KMS-11 (cell line): Measurements from ENCODE around the gene CFHR4.
"Not testable (repeated sequence)": the region's sequence is repeated elsewhere in the genome, so short reads cannot be mapped to it uniquely, and the experiment has no call there.

ENCODE experiments used
- H2AFZ ChIP-seq: fragments of 200-600 bp; sonication (generic); 2 replicates; pipeline ENCODE4 v1.6.1; 2016; ENCODE audit warnings: antibody characterized with exemption, mixed run types, low read depth
- H3K27ac ChIP-seq: fragments of 200-600 bp; sonication (generic); 2 replicates; pipeline ENCODE4 v1.6.1; 2016; ENCODE audit warnings: mild to moderate bottlenecking, mixed run types
- H3K27me3 ChIP-seq: fragments of 200-600 bp; sonication (generic); 2 replicates; pipeline ENCODE4 v1.6.1; 2017; ENCODE audit warnings: mild to moderate bottlenecking, low read depth, mixed run types, moderate library complexity; ENCODE audit not compliant: insufficient read depth
- H3K36me3 ChIP-seq: fragments of 200-600 bp; sonication (generic); 2 replicates; pipeline ENCODE4 v1.6.1; 2017; ENCODE audit warnings: mild to moderate bottlenecking, mixed run types; ENCODE audit not compliant: insufficient read depth
- H3K4me1 ChIP-seq: fragments of 200-600 bp; sonication (generic); 2 replicates; pipeline ENCODE4 v1.6.1; 2016; ENCODE audit warnings: mild to moderate bottlenecking, low read depth, mixed run types; ENCODE audit not compliant: poor library complexity, severe bottlenecking
- H3K4me2 ChIP-seq: fragments of 200-600 bp; sonication (generic); 2 replicates; pipeline ENCODE4 v1.7.0; 2016; ENCODE audit warnings: mild to moderate bottlenecking, mixed run types
- H3K4me3 ChIP-seq: fragments of 200-600 bp; sonication (generic); IDR thresholded peaks from 2 replicates; pipeline ENCODE4 v1.6.1; 2017; ENCODE audit warnings: low read depth, low read length, mixed read lengths; ENCODE audit not compliant: insufficient read depth
- H3K79me2 ChIP-seq: fragments of 200-600 bp; sonication (generic); 2 replicates; pipeline ENCODE4 v1.6.1; 2016; ENCODE audit warnings: low read depth, mixed run types; ENCODE audit not compliant: insufficient read depth
- H3K9ac ChIP-seq: fragments of 200-600 bp; sonication (generic); 2 replicates; pipeline ENCODE4 v1.6.1; 2016; ENCODE audit warnings: mild to moderate bottlenecking, mixed run types
- H4K20me1 ChIP-seq: fragments of 200-600 bp; sonication (generic); 2 replicates; pipeline ENCODE4 v1.6.1; 2016; ENCODE audit warnings: mild to moderate bottlenecking, mixed run types; ENCODE audit not compliant: insufficient read depth
- CTCF ChIP-seq: fragments of 200-600 bp; sonication (generic); conservative IDR thresholded peaks from 2 replicates; pipeline ENCODE4 v1.6.1; 2017; ENCODE audit warnings: low read depth, mild to moderate bottlenecking, antibody characterized with exemption, low read length, moderate library complexity, mixed read lengths

CFHR4 gene

DNA sequence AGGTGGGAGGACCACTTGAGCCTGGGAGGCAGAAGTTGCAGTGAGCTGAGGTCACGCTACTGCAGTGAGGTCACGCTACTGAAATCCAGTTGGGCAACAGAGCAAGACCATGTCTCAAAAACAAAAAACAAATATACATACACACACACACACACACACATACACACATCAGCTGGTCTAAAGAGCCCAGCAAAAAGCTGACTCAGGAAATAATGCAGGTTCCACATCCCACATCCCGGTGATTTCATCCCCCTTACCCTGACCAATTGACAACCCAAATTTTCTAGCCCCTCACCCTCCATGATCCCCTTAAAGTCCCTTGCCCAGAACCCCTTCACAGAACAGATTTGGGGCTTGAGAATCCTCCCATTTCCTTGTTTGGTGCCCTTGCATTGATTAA lies 11.9 kb upstream of the CFHR4 start:
- Histone ChIP-seq H3K4me2 (no peak overlapping the region), H4K20me1 (no peaks in the 10 kb centered on the region), H3K79me2 (no peaks in the 10 kb centered on the region), H3K4me3 (no peak overlapping the region), H3K9ac (no peak overlapping the region), H2AFZ (no peak overlapping the region), H3K36me3 (no peaks in the 10 kb centered on the region), H3K4me1 (no peaks in the 10 kb centered on the region), H3K27me3 (no peaks in the 10 kb centered on the region), H3K27ac (no peak overlapping the region)
- TF ChIP-seq CTCF: no peak

- no peak overlapping the region for H2AFZ ChIP-seq
- H4K20me1 ChIP-seq: no peaks in the 10 kb centered on the region
- no peaks in the 10 kb centered on the region for H3K79me2 ChIP-seq
- no peaks in the 10 kb centered on the region for H3K36me3 ChIP-seq
- H3K4me3 ChIP-seq: no peak overlapping the region
- H3K4me2 ChIP-seq: no peak overlapping the region
- H3K27ac ChIP-seq: no peak overlapping the region
- TF ChIP-seq CTCF: no peak
- H3K4me1 ChIP-seq: no peaks in the 10 kb centered on the region
- no peak overlapping the region for H3K9ac ChIP-seq
- no peaks in the 10 kb centered on the region for H3K27me3 ChIP-seq
Observed at GRCh38 chr1:196877964-196878363, 9.9 kb upstream of the CFHR4 start.

- H4K20me1 ChIP-seq, H3K27me3 ChIP-seq, H3K4me3 ChIP-seq, H3K36me3 ChIP-seq, H3K79me2 ChIP-seq, H3K4me2 ChIP-seq, H2AFZ ChIP-seq, H3K27ac ChIP-seq, H3K9ac ChIP-seq: not testable (repeated sequence)
- peaks cover 21% of the 10 kb centered on the region for H3K4me1 ChIP-seq
Observed at GRCh38 chr1:196886560-196886959, 1.3 kb upstream of the CFHR4 start.

- no peaks in the 10 kb centered on the region for H4K20me1 ChIP-seq
- no peak overlapping the region for H2AFZ ChIP-seq
- H3K4me2 ChIP-seq: no peak overlapping the region
- H3K79me2 ChIP-seq: no peaks in the 10 kb centered on the region
- no peak overlapping the region for H3K27ac ChIP-seq
- no peak overlapping the region for H3K4me3 ChIP-seq
- no peaks in the 10 kb centered on the region for H3K36me3 ChIP-seq
- no peaks in the 10 kb centered on the region for H3K27me3 ChIP-seq
- H3K4me1 ChIP-seq: peaks cover 21% of the 10 kb centered on the region
- no peak for TF ChIP-seq CTCF
- H3K9ac ChIP-seq: no peak overlapping the region
Observed at GRCh38 chr1:196890668-196891067, 2.8 kb downstream of the CFHR4 start.

GRCh38 chr1:196891251-196891650 lies 3.4 kb downstream of the CFHR4 start:
- H2AFZ ChIP-seq: no peak overlapping the region
- no peaks in the 10 kb centered on the region for H3K36me3 ChIP-seq
- no peak overlapping the region for H3K4me2 ChIP-seq
- no peaks in the 10 kb centered on the region for H3K79me2 ChIP-seq
- no peak overlapping the region for H3K9ac ChIP-seq
- no peaks in the 10 kb centered on the region for H4K20me1 ChIP-seq
- H3K27ac ChIP-seq: no peak overlapping the region
- TF ChIP-seq CTCF: no peak
- no peaks in the 10 kb centered on the region for H3K27me3 ChIP-seq
- H3K4me3 ChIP-seq: no peak overlapping the region
- peaks cover 21% of the 10 kb centered on the region for H3K4me1 ChIP-seq
